ENCODE results near the gene CTPS1.

GRCh38 chr1:40944326-40944725, 35.2 kb upstream of the CTPS1 start:
- TF ChIP-seq, protein P1, sequence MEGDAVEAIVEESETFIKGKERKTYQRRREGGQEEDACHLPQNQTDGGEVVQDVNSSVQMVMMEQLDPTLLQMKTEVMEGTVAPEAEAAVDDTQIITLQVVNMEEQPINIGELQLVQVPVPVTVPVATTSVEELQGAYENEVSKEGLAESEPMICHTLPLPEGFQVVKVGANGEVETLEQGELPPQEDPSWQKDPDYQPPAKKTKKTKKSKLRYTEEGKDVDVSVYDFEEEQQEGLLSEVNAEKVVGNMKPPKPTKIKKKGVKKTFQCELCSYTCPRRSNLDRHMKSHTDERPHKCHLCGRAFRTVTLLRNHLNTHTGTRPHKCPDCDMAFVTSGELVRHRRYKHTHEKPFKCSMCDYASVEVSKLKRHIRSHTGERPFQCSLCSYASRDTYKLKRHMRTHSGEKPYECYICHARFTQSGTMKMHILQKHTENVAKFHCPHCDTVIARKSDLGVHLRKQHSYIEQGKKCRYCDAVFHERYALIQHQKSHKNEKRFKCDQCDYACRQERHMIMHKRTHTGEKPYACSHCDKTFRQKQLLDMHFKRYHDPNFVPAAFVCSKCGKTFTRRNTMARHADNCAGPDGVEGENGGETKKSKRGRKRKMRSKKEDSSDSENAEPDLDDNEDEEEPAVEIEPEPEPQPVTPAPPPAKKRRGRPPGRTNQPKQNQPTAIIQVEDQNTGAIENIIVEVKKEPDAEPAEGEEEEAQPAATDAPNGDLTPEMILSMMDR (IDR thresholded peaks at IDR 0.05), result no peak
- TF ChIP-seq EP300 (IDR thresholded peaks at IDR 0.05) (no peak), POLR2A (IDR thresholded peaks at IDR 0.05) (no peak)
